ENCODE results near the gene ARMC2. TPM values are rescaled to one million over a fixed set of nuclear protein-coding genes. Genes with fewer than 3 reads are reported as not detected.

ARMC2 gene
- total and polyA plus RNA-seq, 2 of the 4 experiments (the other 2 are of a cell fraction), result 0.72 to 3.9 TPM

GRCh38 chr6:108957221-108957620, 109.0 kb downstream of the ARMC2 start:
- dilution Hi-C loops (cut with HindIII; ENCODE audit: low sequenced_read_pairs, unreplicated experiment), result no loop called here
- Histone ChIP-seq H4K8ac (ENCODE audit: low read depth in 2 of 2, low read length in 2 of 2) (no peak overlapping the region), H2BK20ac (ENCODE audit: low read depth, low read length) (no peak overlapping the region), H3K79me1 (ENCODE audit: low read depth in 1 of 2, low read length in 2 of 2) (no peaks in the 10 kb centered on the region), H3K4me3 (ENCODE audit: insufficient read depth, low read depth, low read length) (no peak overlapping the region), H3K4me2 (ENCODE audit: low read depth, low read length) (no peak overlapping the region), H3K27ac (ENCODE audit: insufficient read depth, low read length) (no peak overlapping the region), H2BK15ac (ENCODE audit: low read depth, low read length) (no peak overlapping the region), H2AK9ac (replicated peaks; ENCODE audit: low read depth, low read length, poor library complexity) (no peak overlapping the region), H3K4ac (ENCODE audit: low read depth, low read length) (no peak overlapping the region), H4K20me1 (ENCODE audit: insufficient read depth, low read length) (no peaks in the 10 kb centered on the region), H2AK5ac (ENCODE audit: low read depth, low read length) (no peak overlapping the region), H3K18ac (ENCODE audit: low read depth, low read length) (no peak overlapping the region), H2BK5ac (ENCODE audit: low read depth, low read length, poor library complexity, severe bottlenecking) (no peak overlapping the region), H3K9me1 (ENCODE audit: insufficient read depth, low read length) (no peaks in the 10 kb centered on the region; the same call in none of the 2 replicates), H3K27me3 (ENCODE audit: control insufficient read depth, insufficient read depth, low read length) (no peaks in the 10 kb centered on the region), H2BK120ac (ENCODE audit: low read depth, low read length) (no peak overlapping the region), H4K91ac (ENCODE audit: insufficient read depth, low read depth, low read length) (no peak overlapping the region), H3K36me3 (ENCODE audit: control insufficient read depth, insufficient read depth, low read length) (no peaks in the 10 kb centered on the region), H3K4me1 (ENCODE audit: control insufficient read depth, insufficient read depth, low read length) (no peaks in the 10 kb centered on the region), H3K9me3 (ENCODE audit: control insufficient read depth, insufficient read depth, low read length) (no peaks in the 10 kb centered on the region), H2AFZ (replicated peaks; ENCODE audit: low read length, poor library complexity) (no peak overlapping the region), H3K9ac (ENCODE audit: low read depth, low read length) (no peak overlapping the region), H4K5ac (ENCODE audit: low read depth, low read length) (no peak overlapping the region), H3K56ac (ENCODE audit: extremely low read depth, insufficient read depth, low read length) (no peak overlapping the region), H3K14ac (replicated peaks; ENCODE audit: low read depth, low read length) (no peak overlapping the region), H3K23ac (ENCODE audit: low read depth, low read length) (no peak overlapping the region)
- ChIA-PET CTCF (no interaction called here), POLR2A (ENCODE audit: unreplicated experiment) (no interaction called here)
- no TSS peak for BruUV-seq (replicated peaks)
- in situ Hi-C loops (cut with MboI; ENCODE audit: low sequenced_read_pairs), result no loop called here
- WGBS, 2 experiments (ENCODE audit: extremely low coverage in 2 of 2, insufficient read length in 1 of 2), result 86% methylated on average over 2 of the region's 4 CpGs; no CpG with 5 or more reads in 1 of the 2 experiments
- DNase-seq, result no peak
- ATAC-seq (ENCODE audit: low read depth), result no peak
- intact Hi-C loops (cut with micrococcal nuclease), result no loop called here
- no peak for TF ChIP-seq FOS (IDR thresholded peaks at IDR 0.05; ENCODE audit: low read depth, low read length)
- TF ChIP-seq RAD21 (IDR thresholded peaks at IDR 0.05; ENCODE audit: low read length), result no peak
